Measurements from ENCODE around the gene KCNQ2. TPM values are rescaled to one million over a fixed set of nuclear protein-coding genes. Genes with fewer than 3 reads are reported as not detected.

Gene KCNQ2
- total and polyA plus RNA-seq, 4 donors = not detected

- Histone ChIP-seq H3K9ac (ENCODE audit: low read depth in 1 of 2, low read length in 2 of 2) (no peak overlapping the region), H3K27me3 (ENCODE audit: control insufficient read depth in 4 of 4, insufficient read depth in 4 of 4, low read length in 3 of 4) (peaks cover 0 to 9% (median under 1%) of the 10 kb centered on the region in 4 donors), H3K36me3 (ENCODE audit: control insufficient read depth in 4 of 4, insufficient read depth in 3 of 4, low read depth in 1 of 4, low read length in 3 of 4) (no peaks in the 10 kb centered on the region), H3K4me3 (ENCODE audit: low read depth in 1 of 3, low read length in 3 of 3) (peak overlapping the region in 1 of 3 donors; percentile 45), H3K4me1 (ENCODE audit: control insufficient read depth in 4 of 4, insufficient read depth in 4 of 4, low read length in 3 of 4) (peaks cover 3 to 15% (median 7%) of the 10 kb centered on the region in 4 donors), H3K9me3 (ENCODE audit: control insufficient read depth in 4 of 4, low read length in 3 of 4) (no peaks in the 10 kb centered on the region), H3K27ac (ENCODE audit: low read depth in 1 of 2, low read length in 2 of 2) (no peak overlapping the region)
- WGBS = 14% methylated on average over 48 of the region's 48 CpGs
- no peak for DNase-seq (ENCODE audit: low spot score)
- TF ChIP-seq HNF4G (IDR thresholded peaks at IDR 0.05) (no peak), FOXA1 (IDR thresholded peaks at IDR 0.05) (no peak), ATF3 (IDR thresholded peaks at IDR 0.05) (no peak), ZBTB33 (IDR thresholded peaks at IDR 0.05) (no peak), FOXA2 (IDR thresholded peaks at IDR 0.05) (no peak), MAX (IDR thresholded peaks at IDR 0.05) (no peak), SP1 (IDR thresholded peaks at IDR 0.05) (no peak), NR2F2 (IDR thresholded peaks at IDR 0.05) (no peak)
Observed at GRCh38 chr20:63499338-63499969, 27.0 kb upstream of the KCNQ2 start.

- TF ChIP-seq FOXA1 (IDR thresholded peaks at IDR 0.05) = no peak
- TF ChIP-seq GABPA (IDR thresholded peaks at IDR 0.05 in 1 of 2, conservative IDR thresholded peaks at IDR 0.05 in 1 of 2) = no peak
- H3K27ac ChIP-seq (ENCODE audit: low read depth in 1 of 2, low read length in 2 of 2) = no peak within 1 kb of the TSS
- 2% methylated on average over 58 of the region's 58 CpGs for WGBS
- DNase-seq (ENCODE audit: low spot score) = no peak
- no peaks in the 10 kb centered on the region for H3K9me3 ChIP-seq (ENCODE audit: control insufficient read depth in 4 of 4, low read length in 3 of 4)
- H3K27me3 ChIP-seq (ENCODE audit: control insufficient read depth in 4 of 4, insufficient read depth in 4 of 4, low read length in 3 of 4) = peaks cover 0 to 9% (median under 1%) of the 10 kb centered on the region in 4 donors
- no peaks in the 10 kb centered on the region for H3K36me3 ChIP-seq (ENCODE audit: control insufficient read depth in 4 of 4, insufficient read depth in 3 of 4, low read depth in 1 of 4, low read length in 3 of 4)
- H3K9ac ChIP-seq (ENCODE audit: low read depth in 1 of 2, low read length in 2 of 2) = no peak within 1 kb of the TSS
- H3K4me1 ChIP-seq (ENCODE audit: control insufficient read depth in 4 of 4, insufficient read depth in 4 of 4, low read length in 3 of 4) = peaks cover 3 to 15% (median 7%) of the 10 kb centered on the region in 4 donors
- peak within 1 kb of the TSS in 1 of 3 donors; percentile 45 for H3K4me3 ChIP-seq (ENCODE audit: low read depth in 1 of 3, low read length in 3 of 3)
Observed at GRCh38 chr20:63498960-63499337, 26.5 kb upstream of the KCNQ2 start, which contains the start of gene EEF1A2. Gene EEF1A2, minus strand, starts transcription at chr20:63499083. Its CDS starts 1,320 bp downstream, at chr20:63497763.

- no peak for TF ChIP-seq FOXA1 (IDR thresholded peaks at IDR 0.05)
- no peak for TF ChIP-seq RXRA (IDR thresholded peaks at IDR 0.05)
- WGBS = 7% methylated on average over 60 of the region's 60 CpGs
- DNase-seq (ENCODE audit: low spot score) = no peak
- no peak overlapping the region for H3K9ac ChIP-seq (ENCODE audit: low read depth in 1 of 2, low read length in 2 of 2)
- no peak overlapping the region for H3K27ac ChIP-seq (ENCODE audit: low read depth in 1 of 2, low read length in 2 of 2)
- H3K9me3 ChIP-seq (ENCODE audit: control insufficient read depth in 4 of 4, low read length in 3 of 4) = no peaks in the 10 kb centered on the region
- no peaks in the 10 kb centered on the region for H3K36me3 ChIP-seq (ENCODE audit: control insufficient read depth in 4 of 4, insufficient read depth in 3 of 4, low read depth in 1 of 4, low read length in 3 of 4)
- H3K4me3 ChIP-seq (ENCODE audit: low read depth in 1 of 3, low read length in 3 of 3) = peak overlapping the region in 1 of 3 donors; percentile 45
- peaks cover 3 to 15% (median 7%) of the 10 kb centered on the region in 4 donors for H3K4me1 ChIP-seq (ENCODE audit: control insufficient read depth in 4 of 4, insufficient read depth in 4 of 4, low read length in 3 of 4)
- H3K27me3 ChIP-seq (ENCODE audit: control insufficient read depth in 4 of 4, insufficient read depth in 4 of 4, low read length in 3 of 4) = peaks cover 0 to 9% (median under 1%) of the 10 kb centered on the region in 4 donors
Observed at GRCh38 chr20:63497946-63498935, 25.8 kb upstream of the KCNQ2 start.
